ENCODE measurements around the gene EPB41L4A.
"Not testable (repeated sequence)": the region's sequence is repeated elsewhere in the genome, so short reads cannot be mapped to it uniquely, and the experiment has no call there.

The EPB41L4A gene

GRCh38 chr5:112221128-112221527 is 197.9 kb downstream of the EPB41L4A start:
- Mint-ChIP-seq H3K9me3 (ENCODE audit: low read depth) (no peaks in the 10 kb centered on the region), H3K27ac (no peak overlapping the region), H3K27me3 (peaks cover 1% of the 10 kb centered on the region), H3K4me1 (ENCODE audit: low read depth) (no peaks in the 10 kb centered on the region), H3K4me3 (no peak overlapping the region), H3K36me3 (no peaks in the 10 kb centered on the region)

- Mint-ChIP-seq H3K4me1 (ENCODE audit: low read depth) (no peaks in the 10 kb centered on the region), H3K27me3 (peaks cover 6% of the 10 kb centered on the region), H3K27ac (no peak overlapping the region), H3K9me3 (ENCODE audit: low read depth) (no peaks in the 10 kb centered on the region), H3K36me3 (no peaks in the 10 kb centered on the region), H3K4me3 (no peak overlapping the region)
Measured at GRCh38 chr5:112219000-112219399, 200.1 kb downstream of the EPB41L4A start.

- peaks cover 6% of the 10 kb centered on the region for H3K27me3 Mint-ChIP-seq
- no peaks in the 10 kb centered on the region for H3K9me3 Mint-ChIP-seq (ENCODE audit: low read depth)
- no peaks in the 10 kb centered on the region for H3K4me1 Mint-ChIP-seq (ENCODE audit: low read depth)
- no peak overlapping the region for H3K4me3 Mint-ChIP-seq
- H3K36me3 Mint-ChIP-seq: no peaks in the 10 kb centered on the region
- H3K27ac Mint-ChIP-seq: no peak overlapping the region
Measured at GRCh38 chr5:112217843-112218579, 201.1 kb downstream of the EPB41L4A start.

- H3K4me1 Mint-ChIP-seq (ENCODE audit: low read depth): no peaks in the 10 kb centered on the region
- no peaks in the 10 kb centered on the region for H3K36me3 Mint-ChIP-seq
- H3K27me3 Mint-ChIP-seq: peaks cover 6% of the 10 kb centered on the region
- H3K27ac Mint-ChIP-seq: no peak overlapping the region
- H3K9me3 Mint-ChIP-seq (ENCODE audit: low read depth): no peaks in the 10 kb centered on the region
- H3K4me3 Mint-ChIP-seq: no peak overlapping the region
Measured at GRCh38 chr5:112216140-112216539, 202.9 kb downstream of the EPB41L4A start.

- H3K27me3 Mint-ChIP-seq: peaks cover 21% of the 10 kb centered on the region
- H3K27ac Mint-ChIP-seq: no peak overlapping the region
- H3K4me1 Mint-ChIP-seq (ENCODE audit: low read depth): no peaks in the 10 kb centered on the region
- H3K36me3 Mint-ChIP-seq: no peaks in the 10 kb centered on the region
- H3K4me3 Mint-ChIP-seq: no peak overlapping the region
- H3K9me3 Mint-ChIP-seq (ENCODE audit: low read depth): no peaks in the 10 kb centered on the region
Measured at GRCh38 chr5:112210430-112211005, 208.6 kb downstream of the EPB41L4A start.

GRCh38 chr5:112208699-112209615 is 210.1 kb downstream of the EPB41L4A start:
- H3K36me3 Mint-ChIP-seq: no peaks in the 10 kb centered on the region
- no peak overlapping the region for H3K4me3 Mint-ChIP-seq
- H3K4me1 Mint-ChIP-seq (ENCODE audit: low read depth): no peaks in the 10 kb centered on the region
- H3K27ac Mint-ChIP-seq: no peak overlapping the region
- no peaks in the 10 kb centered on the region for H3K9me3 Mint-ChIP-seq (ENCODE audit: low read depth)
- H3K27me3 Mint-ChIP-seq: peaks cover 25% of the 10 kb centered on the region

GRCh38 chr5:112208195-112208594 is 210.9 kb downstream of the EPB41L4A start:
- H3K4me1 Mint-ChIP-seq (ENCODE audit: low read depth); H3K36me3 Mint-ChIP-seq; H3K9me3 Mint-ChIP-seq (ENCODE audit: low read depth); H3K4me3 Mint-ChIP-seq; H3K27ac Mint-ChIP-seq: not testable (repeated sequence)
- peaks cover 27% of the 10 kb centered on the region for H3K27me3 Mint-ChIP-seq

- Mint-ChIP-seq H3K4me3 (no peak overlapping the region), H3K36me3 (no peaks in the 10 kb centered on the region), H3K27ac (no peak overlapping the region), H3K9me3 (ENCODE audit: low read depth) (no peaks in the 10 kb centered on the region), H3K27me3 (peaks cover 36% of the 10 kb centered on the region), H3K4me1 (ENCODE audit: low read depth) (no peaks in the 10 kb centered on the region)
Measured at GRCh38 chr5:112205846-112206245, 213.2 kb downstream of the EPB41L4A start.

- H3K27me3 Mint-ChIP-seq: peaks cover 38% of the 10 kb centered on the region
- H3K4me1 Mint-ChIP-seq (ENCODE audit: low read depth): no peaks in the 10 kb centered on the region
- no peak overlapping the region for H3K4me3 Mint-ChIP-seq
- no peaks in the 10 kb centered on the region for H3K36me3 Mint-ChIP-seq
- H3K9me3 Mint-ChIP-seq (ENCODE audit: low read depth): no peaks in the 10 kb centered on the region
- no peak overlapping the region for H3K27ac Mint-ChIP-seq
Measured at GRCh38 chr5:112203229-112203628, 215.8 kb downstream of the EPB41L4A start.

- Mint-ChIP-seq H3K27ac (no peak overlapping the region), H3K36me3 (no peaks in the 10 kb centered on the region), H3K4me3 (no peak overlapping the region), H3K9me3 (ENCODE audit: low read depth) (no peaks in the 10 kb centered on the region), H3K27me3 (peaks cover 37% of the 10 kb centered on the region), H3K4me1 (ENCODE audit: low read depth) (no peaks in the 10 kb centered on the region)
Measured at GRCh38 chr5:112202694-112203093, 216.4 kb downstream of the EPB41L4A start.

GRCh38 chr5:112201141-112201540 is 217.9 kb downstream of the EPB41L4A start:
- Mint-ChIP-seq H3K4me3 (no peak overlapping the region), H3K27me3 (peaks cover 28% of the 10 kb centered on the region), H3K9me3 (ENCODE audit: low read depth) (no peaks in the 10 kb centered on the region), H3K36me3 (no peaks in the 10 kb centered on the region), H3K4me1 (ENCODE audit: low read depth) (no peaks in the 10 kb centered on the region), H3K27ac (no peak overlapping the region)

GRCh38 chr5:112200131-112200530 is 218.9 kb downstream of the EPB41L4A start:
- Mint-ChIP-seq H3K4me1 (ENCODE audit: low read depth) (no peaks in the 10 kb centered on the region), H3K4me3 (no peak overlapping the region), H3K27me3 (peaks cover 26% of the 10 kb centered on the region), H3K27ac (no peak overlapping the region), H3K36me3 (no peaks in the 10 kb centered on the region), H3K9me3 (ENCODE audit: low read depth) (no peaks in the 10 kb centered on the region)

GRCh38 chr5:112196584-112196983 is 222.5 kb downstream of the EPB41L4A start:
- Mint-ChIP-seq H3K27ac (no peak overlapping the region), H3K9me3 (ENCODE audit: low read depth) (no peaks in the 10 kb centered on the region), H3K4me3 (no peak overlapping the region), H3K4me1 (ENCODE audit: low read depth) (no peaks in the 10 kb centered on the region), H3K27me3 (peaks cover 14% of the 10 kb centered on the region), H3K36me3 (no peaks in the 10 kb centered on the region)

GRCh38 chr5:112195924-112196323 is 223.2 kb downstream of the EPB41L4A start:
- Mint-ChIP-seq H3K4me1 (ENCODE audit: low read depth) (no peaks in the 10 kb centered on the region), H3K27me3 (peaks cover 12% of the 10 kb centered on the region), H3K4me3 (no peak overlapping the region)

GRCh38 chr5:112192866-112193265 is 226.2 kb downstream of the EPB41L4A start:
- peaks cover 17% of the 10 kb centered on the region for H3K27me3 Mint-ChIP-seq
- no peaks in the 10 kb centered on the region for H3K9me3 Mint-ChIP-seq (ENCODE audit: low read depth)
- no peak overlapping the region for H3K27ac Mint-ChIP-seq
- H3K4me3 Mint-ChIP-seq: no peak overlapping the region
- peaks cover 4% of the 10 kb centered on the region for H3K4me1 Mint-ChIP-seq (ENCODE audit: low read depth)
- no peaks in the 10 kb centered on the region for H3K36me3 Mint-ChIP-seq

More at GRCh38 chr5:112195924-112196323, 223.2 kb downstream of the EPB41L4A start:
- H3K27ac Mint-ChIP-seq: no peak overlapping the region
- no peaks in the 10 kb centered on the region for H3K36me3 Mint-ChIP-seq
- no peaks in the 10 kb centered on the region for H3K9me3 Mint-ChIP-seq (ENCODE audit: low read depth)
